DMS79 treated with DMSO at 0.1 percent for 48 hours (cell line): ENCODE measurements around the gene NDUFB8.
"Not testable (repeated sequence)": the region's sequence is repeated elsewhere in the genome, so short reads cannot be mapped to it uniquely, and the experiment has no call there.

Source experiments
- DNase-seq: peaks from one replicate; lab custom pipeline; 2025; lab: John Stamatoyannopoulos, UW

NDUFB8 gene

GRCh38 chr10:100529475-100530298 is at the start of gene NDUFB8:
TSS of gene NDUFB8 (minus strand) at chr10:100529871. CDS start at chr10:100529851, 20 bp downstream.
- DNase-seq: peak; percentile 41

- no peak for DNase-seq
Observed at GRCh38 chr10:100576282-100576635, 46.6 kb upstream of the NDUFB8 start.

GRCh38 chr10:100575585-100576281 is 46.1 kb upstream of the NDUFB8 start:
- DNase-seq: no peak

GRCh38 chr10:100575146-100575545 is 45.5 kb upstream of the NDUFB8 start:
- DNase-seq: not testable (repeated sequence)

GRCh38 chr10:100571084-100571856 is 41.6 kb upstream of the NDUFB8 start:
- DNase-seq: no peak

GRCh38 chr10:100570506-100570905 is 40.8 kb upstream of the NDUFB8 start:
- DNase-seq: no peak

GRCh38 chr10:100569687-100570481 is 40.2 kb upstream of the NDUFB8 start:
- peak; percentile 4 for DNase-seq

GRCh38 chr10:100568912-100569311 is 39.2 kb upstream of the NDUFB8 start:
- DNase-seq: no peak

GRCh38 chr10:100567826-100568225 is 38.2 kb upstream of the NDUFB8 start:
- DNase-seq: no peak

GRCh38 chr10:100567249-100567648 is 37.6 kb upstream of the NDUFB8 start:
- no peak for DNase-seq

- DNase-seq: no peak
Observed at GRCh38 chr10:100566561-100566960, 36.9 kb upstream of the NDUFB8 start.

GRCh38 chr10:100565206-100565985 is 35.7 kb upstream of the NDUFB8 start:
- no peak for DNase-seq

GRCh38 chr10:100562008-100562672 is 32.5 kb upstream of the NDUFB8 start:
- no peak for DNase-seq

- DNase-seq: no peak
Observed at GRCh38 chr10:100561005-100561404, 31.3 kb upstream of the NDUFB8 start.

GRCh38 chr10:100560248-100560647 is 30.6 kb upstream of the NDUFB8 start:
- DNase-seq: no peak

- DNase-seq: no peak
Observed at GRCh38 chr10:100554902-100555301, 25.2 kb upstream of the NDUFB8 start.

GRCh38 chr10:100553929-100554328 is 24.3 kb upstream of the NDUFB8 start:
- no peak for DNase-seq

GRCh38 chr10:100551738-100552137 is 22.1 kb upstream of the NDUFB8 start:
- DNase-seq: no peak

GRCh38 chr10:100551196-100551595 is 21.5 kb upstream of the NDUFB8 start:
- no peak for DNase-seq

GRCh38 chr10:100544950-100545349 is 15.3 kb upstream of the NDUFB8 start:
- no peak for DNase-seq
